ENCODE measurements around the gene ABHD10. TPM values are rescaled to one million over a fixed set of nuclear protein-coding genes. Genes with fewer than 3 reads are reported as not detected.
"Not testable (repeated sequence)": the region's sequence is repeated elsewhere in the genome, so short reads cannot be mapped to it uniquely, and the experiment has no call there.

ABHD10 gene
- total and polyA plus RNA-seq, 7 experiments from 2014 or later: 18.4 to 44.5 (median 37.6) TPM

- H3K36me3 ChIP-seq (ENCODE audit: control insufficient read depth in 2 of 3, insufficient read depth in 3 of 3, low read length in 3 of 3): no peaks in the 10 kb centered on the region
- H3K4me1 ChIP-seq (ENCODE audit: control insufficient read depth in 2 of 2, insufficient read depth in 2 of 2, low read length in 2 of 2): no peaks in the 10 kb centered on the region
- no peaks in the 10 kb centered on the region for H3K9me3 ChIP-seq (ENCODE audit: control insufficient read depth in 2 of 3, low read length in 3 of 3)
- Mint-ChIP-seq H3K4me1 (no peaks in the 10 kb centered on the region), H3K36me3 (peaks cover 0 to 6% (median 0%) of the 10 kb centered on the region in 5 donors), H3K9me3 (no peaks in the 10 kb centered on the region), H3K27ac (no peak overlapping the region), H3K27me3 (peaks cover 0 to 4% (median 0%) of the 10 kb centered on the region in 5 donors), H3K4me3 (no peak overlapping the region)
- H3K27me3 ChIP-seq (ENCODE audit: control insufficient read depth in 2 of 2, insufficient read depth in 2 of 2, low read length in 2 of 2): no peaks in the 10 kb centered on the region
- CTCF ChIA-PET: interaction anchor here (1.2 kb wide), 1 partner anchor 14 kb away, joined by 4 read pairs; no protein-coding TSS in a partner anchor
- H3K27ac ChIP-seq (ENCODE audit: low read depth, low read length): no peak overlapping the region
- intact Hi-C loops (cut with micrococcal nuclease): no loop called here
- no peak for DNase-seq
- no peak for ATAC-seq
- POLR2A ChIA-PET: interaction anchor here (0.5 to 0.6 kb wide), 2 partner anchors 58 to 707 kb away, joined by 3 to 5 read pairs; no protein-coding TSS in a partner anchor
- no peak overlapping the region for H3K4me3 ChIP-seq (ENCODE audit: low read length)
Measured at GRCh38 chr3:112030901-112031300, 52.1 kb downstream of the ABHD10 start.

GRCh38 chr3:112032098-112032731, 53.4 kb downstream of the ABHD10 start:
- DNase-seq (no peak), ATAC-seq (no peak)
- Histone ChIP-seq H3K4me1 (ENCODE audit: control insufficient read depth in 2 of 2, insufficient read depth in 2 of 2, low read length in 2 of 2) (no peaks in the 10 kb centered on the region), H3K4me3 (ENCODE audit: low read length) (no peak overlapping the region), H3K27ac (ENCODE audit: low read depth, low read length) (no peak overlapping the region), H3K36me3 (ENCODE audit: control insufficient read depth in 2 of 3, insufficient read depth in 3 of 3, low read length in 3 of 3) (no peaks in the 10 kb centered on the region), H3K9me3 (ENCODE audit: control insufficient read depth in 2 of 3, low read length in 3 of 3) (no peaks in the 10 kb centered on the region), H3K27me3 (ENCODE audit: control insufficient read depth in 2 of 2, insufficient read depth in 2 of 2, low read length in 2 of 2) (no peaks in the 10 kb centered on the region)
- CTCF ChIA-PET: interaction anchor here (1.1 to 1.2 kb wide), 2 partner anchors 12 to 16 kb away, joined by 3 to 4 read pairs; no protein-coding TSS in a partner anchor
- Mint-ChIP-seq H3K27ac (no peak overlapping the region), H3K36me3 (peaks cover 0 to 6% (median 0%) of the 10 kb centered on the region in 5 donors), H3K27me3 (peaks cover 0 to 4% (median 0%) of the 10 kb centered on the region in 5 donors), H3K9me3 (no peaks in the 10 kb centered on the region), H3K4me3 (no peak overlapping the region), H3K4me1 (no peaks in the 10 kb centered on the region)
- POLR2A ChIA-PET: interaction anchor here (0.6 to 0.7 kb wide), 2 partner anchors 8 to 102 kb away, joined by 3 read pairs; no protein-coding TSS in a partner anchor
- intact Hi-C loops (cut with micrococcal nuclease): no loop called here

GRCh38 chr3:112034436-112034835, 55.6 kb downstream of the ABHD10 start, which contains the start of gene TMPRSS7:
TSS of gene TMPRSS7 (plus strand) at chr3:112034736. CDS start at chr3:112034846, 110 bp downstream.
- H3K4me1 ChIP-seq (ENCODE audit: control insufficient read depth in 2 of 2, insufficient read depth in 2 of 2, low read length in 2 of 2): no peaks in the 10 kb centered on the region
- peaks cover 0 to 6% (median 0%) of the 10 kb centered on the region in 5 donors for H3K36me3 Mint-ChIP-seq
- H3K27ac Mint-ChIP-seq: no peak within 1 kb of the TSS
- H3K4me1 Mint-ChIP-seq: no peaks in the 10 kb centered on the region
- H3K27ac ChIP-seq (ENCODE audit: low read depth, low read length): no peak within 1 kb of the TSS
- ATAC-seq (no peak), DNase-seq (no peak)
- no peaks in the 10 kb centered on the region for H3K36me3 ChIP-seq (ENCODE audit: control insufficient read depth in 2 of 3, insufficient read depth in 3 of 3, low read length in 3 of 3)
- H3K9me3 ChIP-seq (ENCODE audit: control insufficient read depth in 2 of 3, low read length in 3 of 3): no peaks in the 10 kb centered on the region
- H3K9me3 Mint-ChIP-seq: peaks cover 0 to 4% (median 0%) of the 10 kb centered on the region in 11 donors
- no peaks in the 10 kb centered on the region for H3K27me3 ChIP-seq (ENCODE audit: control insufficient read depth in 2 of 2, insufficient read depth in 2 of 2, low read length in 2 of 2)
- H3K4me3 ChIP-seq (ENCODE audit: low read length): no peak within 1 kb of the TSS
- ChIA-PET CTCF (interaction anchor here (1.0 kb wide), 2 partner anchors 9 to 21 kb away, joined by 3 read pairs; no protein-coding TSS in a partner anchor), POLR2A (no interaction called here)
- no peak within 1 kb of the TSS for H3K4me3 Mint-ChIP-seq
- intact Hi-C loops (cut with micrococcal nuclease): no loop called here
- peaks cover 0 to 4% (median 0%) of the 10 kb centered on the region in 5 donors for H3K27me3 Mint-ChIP-seq

- Mint-ChIP-seq H3K4me3 (no peak overlapping the region), H3K27ac (no peak overlapping the region), H3K27me3 (peaks cover 0 to 2% (median 0%) of the 10 kb centered on the region in 5 donors), H3K4me1 (no peaks in the 10 kb centered on the region), H3K36me3 (peaks cover 0 to 6% (median 0%) of the 10 kb centered on the region in 5 donors), H3K9me3 (peaks cover 0 to 4% (median 0%) of the 10 kb centered on the region in 11 donors)
- POLR2A ChIA-PET: no interaction called here
- no peak overlapping the region for H3K4me3 ChIP-seq (ENCODE audit: low read length)
- ATAC-seq (no peak), DNase-seq (no peak)
- H3K36me3 ChIP-seq (ENCODE audit: control insufficient read depth in 2 of 3, insufficient read depth in 3 of 3, low read length in 3 of 3): no peaks in the 10 kb centered on the region
- CTCF ChIA-PET: interaction anchor here (1.0 kb wide), 2 partner anchors 8 to 21 kb away, joined by 3 read pairs; no protein-coding TSS in a partner anchor
- intact Hi-C loops (cut with micrococcal nuclease): no loop called here
- no peaks in the 10 kb centered on the region for H3K4me1 ChIP-seq (ENCODE audit: control insufficient read depth in 2 of 2, insufficient read depth in 2 of 2, low read length in 2 of 2)
- no peaks in the 10 kb centered on the region for H3K27me3 ChIP-seq (ENCODE audit: control insufficient read depth in 2 of 2, insufficient read depth in 2 of 2, low read length in 2 of 2)
- H3K9me3 ChIP-seq (ENCODE audit: control insufficient read depth in 2 of 3, low read length in 3 of 3): no peaks in the 10 kb centered on the region
- H3K27ac ChIP-seq (ENCODE audit: low read depth, low read length): no peak overlapping the region
Measured at GRCh38 chr3:112035241-112035640, 56.4 kb downstream of the ABHD10 start.

- intact Hi-C loops (cut with micrococcal nuclease); H3K4me1 Mint-ChIP-seq; H3K36me3 ChIP-seq (ENCODE audit: control insufficient read depth in 2 of 3, insufficient read depth in 3 of 3, low read length in 3 of 3); DNase-seq; CTCF ChIA-PET; H3K4me3 ChIP-seq (ENCODE audit: low read length); H3K36me3 Mint-ChIP-seq; H3K9me3 Mint-ChIP-seq; POLR2A ChIA-PET; H3K27me3 ChIP-seq (ENCODE audit: control insufficient read depth in 2 of 2, insufficient read depth in 2 of 2, low read length in 2 of 2); H3K4me1 ChIP-seq (ENCODE audit: control insufficient read depth in 2 of 2, insufficient read depth in 2 of 2, low read length in 2 of 2); ATAC-seq; H3K27ac ChIP-seq (ENCODE audit: low read depth, low read length); H3K27ac Mint-ChIP-seq; H3K4me3 Mint-ChIP-seq; H3K27me3 Mint-ChIP-seq; H3K9me3 ChIP-seq (ENCODE audit: control insufficient read depth in 2 of 3, low read length in 3 of 3): not testable (repeated sequence)
Measured at GRCh38 chr3:112037194-112037593, 58.4 kb downstream of the ABHD10 start.

- CTCF ChIA-PET: no interaction called here
- intact Hi-C loops (cut with micrococcal nuclease): no loop called here
Measured at GRCh38 chr3:112038863-112039262, 60.0 kb downstream of the ABHD10 start.

More at GRCh38 chr3:112038863-112039262, 60.0 kb downstream of the ABHD10 start:
- Mint-ChIP-seq H3K27ac (no peak overlapping the region), H3K9me3 (peaks cover 0 to 4% (median 0%) of the 10 kb centered on the region in 11 donors), H3K36me3 (no peaks in the 10 kb centered on the region), H3K4me3 (no peak overlapping the region), H3K4me1 (no peaks in the 10 kb centered on the region), H3K27me3 (no peaks in the 10 kb centered on the region)
- H3K27me3 ChIP-seq (ENCODE audit: control insufficient read depth in 2 of 2, insufficient read depth in 2 of 2, low read length in 2 of 2): no peaks in the 10 kb centered on the region
- H3K4me3 ChIP-seq (ENCODE audit: low read length): no peak overlapping the region
- H3K9me3 ChIP-seq (ENCODE audit: control insufficient read depth in 2 of 3, low read length in 3 of 3): no peaks in the 10 kb centered on the region
- no peaks in the 10 kb centered on the region for H3K36me3 ChIP-seq (ENCODE audit: control insufficient read depth in 2 of 3, insufficient read depth in 3 of 3, low read length in 3 of 3)
- no peaks in the 10 kb centered on the region for H3K4me1 ChIP-seq (ENCODE audit: control insufficient read depth in 2 of 2, insufficient read depth in 2 of 2, low read length in 2 of 2)
- POLR2A ChIA-PET: interaction anchor here (0.7 kb wide), 1 partner anchor 949 kb away, joined by 4 read pairs; no protein-coding TSS in a partner anchor
- ATAC-seq (no peak), DNase-seq (no peak)
- no peak overlapping the region for H3K27ac ChIP-seq (ENCODE audit: low read depth, low read length)

Measured in naive thymus-derived CD4-positive, alpha-beta T cell (primary cell).